Neuronal stem cell (in vitro differentiated cells): ENCODE results near the gene SERPINB1.

Source experiments
- DNase-seq: peaks from one replicate; pipeline ENCODE4 v3.0.0-alpha.2; 2013; ENCODE audit warnings: low spot score
- H2AFZ ChIP-seq: one replicate; pipeline ENCODE4 v1.6.1; 2013; ENCODE audit warnings: mild to moderate bottlenecking, low read length, inconsistent platforms
- H2AK5ac ChIP-seq: 2 replicates; pipeline ENCODE4 v1.6.1; 2013; ENCODE audit warnings: low read depth, mild to moderate bottlenecking, inconsistent platforms, low read length, moderate library complexity, mixed read lengths
- H2BK120ac ChIP-seq: 2 replicates; pipeline ENCODE4 v1.6.1; 2013; ENCODE audit warnings: low read depth, mild to moderate bottlenecking, inconsistent platforms, low read length, moderate library complexity, mixed read lengths
- H2BK12ac ChIP-seq: one replicate; pipeline ENCODE4 v1.6.1; 2013; ENCODE audit warnings: low read length, inconsistent platforms
- H2BK15ac ChIP-seq: 2 replicates; pipeline ENCODE4 v1.6.1; 2013; ENCODE audit warnings: mild to moderate bottlenecking, low read length, inconsistent platforms, mixed read lengths
- H2BK5ac ChIP-seq: one replicate; pipeline ENCODE4 v1.6.1; 2013; ENCODE audit warnings: inconsistent platforms, mild to moderate bottlenecking, low read length, moderate library complexity
- H3K14ac ChIP-seq: one replicate; pipeline ENCODE4 v1.6.1; 2013; ENCODE audit warnings: low read length, inconsistent platforms
- H3K18ac ChIP-seq: 2 replicates; pipeline ENCODE4 v1.6.1; 2013; ENCODE audit warnings: low read length, inconsistent platforms
- H3K23ac ChIP-seq: 2 replicates; pipeline ENCODE4 v1.6.1; 2013; ENCODE audit warnings: low read depth, mild to moderate bottlenecking, mixed read lengths, low read length, inconsistent platforms; ENCODE audit not compliant: poor library complexity
- H3K27ac ChIP-seq: replicated peaks from 3 replicates; pipeline ENCODE4 v1.5.1; 2013; ENCODE audit warnings: low read length, inconsistent platforms
- H3K27me3 ChIP-seq, 3 experiments: 2 replicates each; pipeline ENCODE4 v1.6.1; 2013; ENCODE audit warnings: low read length in 3 of 3, mild to moderate bottlenecking in 2 of 3, inconsistent platforms in 1 of 3, low read depth in 1 of 3, mixed read lengths in 1 of 3, moderate library complexity in 1 of 3; ENCODE audit not compliant: control insufficient read depth in 3 of 3, insufficient read depth in 3 of 3
- H3K36me3 ChIP-seq, 2 donors: replicated peaks in 1 of 2; 2 replicates each; pipeline ENCODE4 v1.6.1; 2013; ENCODE audit warnings: low read length in 2 of 2; ENCODE audit not compliant: control insufficient read depth in 2 of 2, insufficient read depth in 2 of 2
- H3K4ac ChIP-seq: 2 replicates; pipeline ENCODE4 v1.6.1; 2013; ENCODE audit warnings: inconsistent platforms, mild to moderate bottlenecking, low read length, moderate library complexity
- H3K4me1 ChIP-seq, 2 donors: 1 replicate in 1 of 2; 2 replicates in 1 of 2; pipeline ENCODE4 v1.6.1; 2013; ENCODE audit warnings: low read length in 2 of 2, low read depth in 1 of 2; ENCODE audit not compliant: control insufficient read depth in 2 of 2, insufficient read depth in 1 of 2
- H3K4me2 ChIP-seq: one replicate; pipeline ENCODE4 v1.6.1; 2013; ENCODE audit warnings: mild to moderate bottlenecking, low read length, inconsistent platforms; ENCODE audit not compliant: insufficient read depth, poor library complexity, severe bottlenecking
- H3K4me3 ChIP-seq, 2 donors: 2 replicates each; pipeline ENCODE4 v1.5.1; 2013; ENCODE audit warnings: low read length in 2 of 2, mild to moderate bottlenecking in 2 of 2, inconsistent platforms in 1 of 2, moderate library complexity in 1 of 2
- H3K79me1 ChIP-seq: one replicate; pipeline ENCODE4 v1.6.1; 2013; ENCODE audit warnings: low read depth, mild to moderate bottlenecking, inconsistent platforms, low read length, moderate library complexity
- H3K9ac ChIP-seq: one replicate; pipeline ENCODE4 v1.6.1; 2013; ENCODE audit warnings: mild to moderate bottlenecking, low read depth, low read length, inconsistent platforms; ENCODE audit not compliant: poor library complexity
- H3K9me3 ChIP-seq, 2 donors: replicated peaks in 1 of 2; 2 replicates each; pipeline versions ENCODE3 to v1.6.1; 2013; ENCODE audit warnings: low read length in 2 of 2, mild to moderate bottlenecking in 2 of 2, inconsistent platforms in 1 of 2, low read depth in 1 of 2, mixed read lengths in 1 of 2, moderate library complexity in 1 of 2; ENCODE audit not compliant: control insufficient read depth in 2 of 2, insufficient read depth in 1 of 2
- H4K8ac ChIP-seq: one replicate; pipeline ENCODE4 v1.6.1; 2013; ENCODE audit warnings: low read depth, mild to moderate bottlenecking, inconsistent platforms, low read length, moderate library complexity
- H4K91ac ChIP-seq: one replicate; pipeline ENCODE4 v1.6.1; 2013; ENCODE audit warnings: low read length, low read depth, mild to moderate bottlenecking, inconsistent platforms; ENCODE audit not compliant: poor library complexity
- WGBS, 2 donors: extraction: QIAGEN DNeasy Blood & Tissue Kit; methylation state at CpG; one replicate each; pipeline ENCODE4 v1.1.7; 2013; ENCODE audit warnings: missing lambda C conversion rate in 2 of 2, mixed read lengths in 1 of 2; ENCODE audit not compliant: insufficient read length in 2 of 2, insufficient replicate concordance in 1 of 2; ENCODE audit errors: extremely low coverage in 2 of 2; 5-methylcytosine and 5-hydroxymethylcytosine counted together

Gene SERPINB1

GRCh38 chr6:2859185-2859700 is 17.6 kb upstream of the SERPINB1 start:
- H3K4me2 ChIP-seq = no peak overlapping the region
- H3K4me1 ChIP-seq = peaks cover 19 to 25% of the 10 kb centered on the region in 2 donors
- no peak overlapping the region for H2BK12ac ChIP-seq
- peak overlapping the region; percentile 70 for H2AFZ ChIP-seq
- H3K4ac ChIP-seq = no peak overlapping the region
- no peak overlapping the region for H2BK15ac ChIP-seq
- no peak overlapping the region for H4K8ac ChIP-seq
- WGBS, 2 donors = no CpG with 5 or more reads among the region's 4 CpGs
- H3K9me3 ChIP-seq = no peaks in the 10 kb centered on the region
- no peak overlapping the region for H3K9ac ChIP-seq
- H3K36me3 ChIP-seq = no peaks in the 10 kb centered on the region
- no peak overlapping the region for H2BK120ac ChIP-seq
- no peak overlapping the region for H3K23ac ChIP-seq
- no peak overlapping the region for H3K4me3 ChIP-seq
- no peak overlapping the region for H3K18ac ChIP-seq
- H3K27me3 ChIP-seq = no peaks in the 10 kb centered on the region
- H3K27ac ChIP-seq = no peak overlapping the region
- no peaks in the 10 kb centered on the region for H3K79me1 ChIP-seq
- no peak overlapping the region for H3K14ac ChIP-seq
- no peak for DNase-seq
- no peak overlapping the region for H2BK5ac ChIP-seq
- no peak overlapping the region for H2AK5ac ChIP-seq
- H4K91ac ChIP-seq = no peak overlapping the region

- no peak overlapping the region for H3K9ac ChIP-seq
- H3K4me2 ChIP-seq = no peak overlapping the region
- H3K36me3 ChIP-seq = no peaks in the 10 kb centered on the region
- H4K8ac ChIP-seq = no peak overlapping the region
- no peak overlapping the region for H2BK5ac ChIP-seq
- no peak overlapping the region for H3K27ac ChIP-seq
- H3K4me1 ChIP-seq = peaks cover 21 to 29% of the 10 kb centered on the region in 2 donors
- H3K18ac ChIP-seq = no peak overlapping the region
- H3K14ac ChIP-seq = no peak overlapping the region
- H3K27me3 ChIP-seq = no peaks in the 10 kb centered on the region
- H3K23ac ChIP-seq = no peak overlapping the region
- H4K91ac ChIP-seq = no peak overlapping the region
- no peaks in the 10 kb centered on the region for H3K9me3 ChIP-seq
- H3K4me3 ChIP-seq = no peak overlapping the region
- no peak overlapping the region for H2BK12ac ChIP-seq
- no peaks in the 10 kb centered on the region for H3K79me1 ChIP-seq
- no peak for DNase-seq
- no peak overlapping the region for H2BK15ac ChIP-seq
- no peak overlapping the region for H3K4ac ChIP-seq
- H2AK5ac ChIP-seq = no peak overlapping the region
- H2BK120ac ChIP-seq = no peak overlapping the region
- WGBS, 2 donors = no CpG with 5 or more reads among the region's 18 CpGs
- peak overlapping the region; percentile 70 for H2AFZ ChIP-seq
Observed at GRCh38 chr6:2857580-2858337, 16.1 kb upstream of the SERPINB1 start.

DNA sequence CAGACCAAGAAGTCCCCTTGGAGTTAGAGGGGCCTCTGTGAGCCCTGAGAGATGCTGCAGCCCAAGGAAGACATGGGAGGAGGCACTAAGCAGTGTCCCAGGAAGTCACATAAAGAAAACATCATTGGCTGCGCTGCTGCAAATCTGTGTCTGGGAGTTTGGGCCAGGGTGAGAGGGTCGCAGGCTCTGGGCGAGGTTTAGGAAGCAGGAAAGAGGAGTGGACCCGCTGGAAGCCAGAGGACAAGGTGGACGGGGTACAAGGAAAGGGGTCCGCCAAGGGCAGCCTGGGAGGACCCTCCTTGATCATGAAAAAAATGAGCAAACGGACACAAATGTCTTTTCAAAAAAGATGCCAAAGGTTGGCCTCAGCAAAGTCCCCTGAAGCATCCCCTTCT is 15.5 kb upstream of the SERPINB1 start:
- WGBS, 2 donors = no CpG with 5 or more reads among the region's 7 CpGs
- no peak overlapping the region for H3K27ac ChIP-seq

GRCh38 chr6:2855061-2855519 is 13.4 kb upstream of the SERPINB1 start:
- H2AFZ ChIP-seq = peak overlapping the region; percentile 78
- H3K14ac ChIP-seq = no peak overlapping the region
- H2BK12ac ChIP-seq = no peak overlapping the region
- peak overlapping the region; percentile 7 for H2BK120ac ChIP-seq
- no peak for DNase-seq
- H3K9ac ChIP-seq = no peak overlapping the region
- H3K4me2 ChIP-seq = no peak overlapping the region
- H3K79me1 ChIP-seq = no peaks in the 10 kb centered on the region
- H3K27ac ChIP-seq = peak overlapping the region; percentile 40
- no peak overlapping the region for H4K8ac ChIP-seq
- H3K4me1 ChIP-seq = peaks cover 21 to 29% of the 10 kb centered on the region in 2 donors
- H3K4ac ChIP-seq = no peak overlapping the region
- H4K91ac ChIP-seq = no peak overlapping the region
- no peak overlapping the region for H3K23ac ChIP-seq
- no peak overlapping the region for H2BK5ac ChIP-seq
- H2BK15ac ChIP-seq = no peak overlapping the region
- no peaks in the 10 kb centered on the region for H3K36me3 ChIP-seq
- no peak overlapping the region for H3K4me3 ChIP-seq
- no CpG with 5 or more reads among the region's 13 CpGs for WGBS, 2 donors
- H3K27me3 ChIP-seq = no peaks in the 10 kb centered on the region
- H3K18ac ChIP-seq = peak overlapping the region; percentile 20
- H3K9me3 ChIP-seq = no peaks in the 10 kb centered on the region
- H2AK5ac ChIP-seq = no peak overlapping the region

More for the DNA sequence above, 15.5 kb upstream of the SERPINB1 start:
- peaks cover 21 to 29% of the 10 kb centered on the region in 2 donors for H3K4me1 ChIP-seq
- H3K4me2 ChIP-seq = no peak overlapping the region
- H3K79me1 ChIP-seq = no peaks in the 10 kb centered on the region
- peak overlapping the region; percentile 44 for H3K18ac ChIP-seq
- H2BK5ac ChIP-seq = no peak overlapping the region
- H3K23ac ChIP-seq = no peak overlapping the region
- H2BK15ac ChIP-seq = peak overlapping the region; percentile 12
- H2BK120ac ChIP-seq = no peak overlapping the region
- H2AFZ ChIP-seq = peak overlapping the region; percentile 70
- no peaks in the 10 kb centered on the region for H3K27me3 ChIP-seq
- no peaks in the 10 kb centered on the region for H3K36me3 ChIP-seq
- H4K8ac ChIP-seq = no peak overlapping the region
- H3K9me3 ChIP-seq = no peaks in the 10 kb centered on the region
- H3K4me3 ChIP-seq = no peak overlapping the region
- no peak overlapping the region for H3K9ac ChIP-seq
- H3K4ac ChIP-seq = no peak overlapping the region
- no peak overlapping the region for H3K14ac ChIP-seq
- no peak overlapping the region for H2AK5ac ChIP-seq
- H4K91ac ChIP-seq = no peak overlapping the region
- no peak for DNase-seq
- H2BK12ac ChIP-seq = no peak overlapping the region
